KOPT-K1 (cell line): ENCODE measurements around the gene AATK.

Source experiments
- H3K27ac ChIP-seq: fragments of 200-600 bp; sonication (generic); 2 replicates; pipeline ENCODE4 v1.5.1; 2016; ENCODE audit warnings: antibody characterized with exemption, mild to moderate bottlenecking, low read depth, low read length; ENCODE audit not compliant: poor library complexity, severe bottlenecking
- H3K36me3 ChIP-seq: fragments of 200-600 bp; sonication (generic); 2 replicates; pipeline ENCODE4 v1.5.1; 2017; ENCODE audit warnings: antibody characterized with exemption, mild to moderate bottlenecking, low read length, moderate library complexity; ENCODE audit not compliant: insufficient read depth
- H3K9me3 ChIP-seq: fragments of 200-600 bp; sonication (generic); 2 replicates; pipeline ENCODE4 v1.5.1; 2017; ENCODE audit warnings: antibody characterized with exemption, low read length, mild to moderate bottlenecking; ENCODE audit not compliant: insufficient read depth, poor library complexity, severe bottlenecking

The AATK gene

GRCh38 chr17:81179220-81179619 lies 13.2 kb upstream of the AATK start:
- H3K9me3 ChIP-seq = peaks cover 6% of the 10 kb centered on the region
- H3K27ac ChIP-seq = no peak overlapping the region
- no peaks in the 10 kb centered on the region for H3K36me3 ChIP-seq

DNA sequence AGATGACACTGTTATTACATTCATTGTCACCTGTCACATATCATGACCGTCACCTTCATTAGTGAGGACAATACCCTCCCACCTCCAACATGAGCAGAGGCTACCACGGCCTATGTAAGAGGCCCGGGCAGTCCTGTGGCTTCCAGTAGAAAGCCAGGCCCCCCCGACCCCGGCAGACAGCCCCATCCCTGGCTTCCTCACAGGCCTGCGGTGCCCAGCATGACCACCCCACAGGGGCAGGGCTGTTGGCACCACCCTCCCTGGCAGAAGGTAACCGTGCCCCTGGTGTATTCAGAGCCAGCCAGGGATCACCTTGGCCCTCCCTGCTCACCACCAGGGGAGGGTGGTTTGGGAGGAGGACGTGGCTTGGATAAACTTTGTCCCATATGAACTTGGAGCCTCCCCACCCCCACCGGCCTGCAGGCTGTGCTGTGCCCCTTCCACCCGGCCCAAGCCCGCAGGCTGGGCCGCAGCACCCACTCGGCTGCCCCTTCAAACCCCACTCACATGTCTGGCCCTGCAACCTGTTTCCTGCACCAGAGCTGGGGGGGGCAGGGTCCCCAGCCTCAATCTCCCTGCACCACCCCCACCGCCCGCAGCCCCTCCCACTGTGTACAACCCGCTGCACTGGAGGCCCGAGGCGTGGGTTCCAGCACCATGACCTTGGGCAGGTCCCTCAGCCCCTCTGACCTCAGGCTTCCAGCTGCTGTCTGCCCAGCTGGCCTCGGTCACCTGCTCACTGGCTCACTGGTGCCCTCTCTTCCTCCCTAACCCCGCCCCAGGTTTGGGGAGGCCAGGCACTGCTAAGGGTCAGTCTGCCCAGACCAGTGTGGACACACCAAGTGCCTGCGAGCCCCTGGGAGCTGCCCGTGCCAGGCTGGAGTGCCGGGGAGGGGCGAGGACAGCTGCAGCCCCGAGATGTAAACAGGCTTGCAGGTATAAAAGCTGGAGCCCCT lies 12.4 kb upstream of the AATK start:
- Histone ChIP-seq H3K27ac (no peak overlapping the region), H3K36me3 (no peaks in the 10 kb centered on the region), H3K9me3 (peaks cover 6% of the 10 kb centered on the region)

DNA sequence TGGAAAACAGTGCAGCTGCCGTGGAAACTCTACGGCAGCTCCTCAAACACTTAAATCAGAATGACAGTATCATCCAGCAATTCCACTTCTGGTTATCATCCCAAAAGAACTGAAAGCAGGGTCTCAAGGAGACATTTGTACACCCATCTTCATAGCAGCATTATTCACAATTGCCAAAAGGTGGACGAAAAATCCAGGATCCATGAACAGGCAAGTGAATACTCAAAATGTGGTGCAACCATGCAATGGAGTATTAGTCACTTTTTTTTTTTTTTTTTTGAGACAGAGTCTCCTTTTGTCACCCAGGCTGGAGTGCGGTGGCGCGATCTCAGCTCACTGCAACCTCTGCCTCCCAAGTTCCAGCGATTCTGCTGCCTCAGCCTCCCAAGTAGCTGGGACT lies 10.6 kb upstream of the AATK start:
- Histone ChIP-seq H3K9me3 (peaks cover 6% of the 10 kb centered on the region), H3K27ac (no peak overlapping the region), H3K36me3 (no peaks in the 10 kb centered on the region)

DNA sequence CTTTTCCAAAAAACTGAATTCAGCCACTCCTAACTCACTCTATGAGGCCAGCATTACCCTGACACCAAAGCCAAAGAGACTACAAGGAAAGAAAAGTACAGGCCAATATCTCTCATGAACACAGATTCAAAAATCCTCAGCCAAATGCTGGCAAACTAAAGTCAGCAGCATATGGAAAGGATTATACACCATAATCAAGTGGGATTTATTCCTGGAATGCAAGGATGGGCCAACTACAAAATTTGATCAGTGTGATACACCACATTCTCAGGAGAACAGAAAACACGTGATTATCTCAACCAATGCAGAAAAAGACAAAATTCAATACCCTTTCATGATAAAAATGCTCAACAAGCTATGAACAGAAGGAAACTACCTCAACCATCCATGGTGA lies 7.7 kb upstream of the AATK start:
- Histone ChIP-seq H3K36me3 (no peaks in the 10 kb centered on the region), H3K27ac (no peak overlapping the region)

DNA sequence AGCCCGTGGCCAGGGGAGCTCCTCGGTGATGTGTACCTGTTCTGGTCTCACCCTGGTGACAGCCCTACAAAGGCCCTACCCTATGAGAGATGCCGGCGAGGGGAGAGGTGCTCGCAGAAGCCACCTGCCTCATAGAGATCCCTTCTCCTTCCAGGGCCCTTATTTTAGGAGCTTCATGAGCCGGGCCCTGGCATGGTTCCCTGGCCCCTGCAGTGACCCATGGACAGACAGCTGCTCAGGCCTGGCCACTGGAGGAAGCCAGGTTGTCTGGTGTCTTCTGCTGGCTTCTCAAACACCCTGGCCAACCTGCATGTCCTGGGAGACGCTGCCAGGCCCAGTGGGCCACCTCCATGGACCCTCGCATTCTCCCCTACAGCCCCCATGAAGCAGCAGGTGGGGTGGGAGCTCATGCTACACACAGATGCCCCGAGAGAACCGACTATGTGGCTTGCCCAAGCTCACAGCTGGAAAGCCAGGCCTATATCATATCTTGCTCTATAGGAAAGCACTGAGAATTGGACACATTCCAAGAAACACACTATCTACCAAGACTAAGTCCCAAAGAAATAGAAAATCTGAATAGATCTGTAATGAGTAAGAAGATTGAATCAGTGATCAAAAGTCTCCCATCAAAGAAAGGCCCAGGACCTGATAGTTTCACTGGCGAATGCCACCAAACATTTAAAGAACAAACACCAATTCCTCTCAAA lies 7.2 kb upstream of the AATK start:
- Histone ChIP-seq H3K27ac (no peak overlapping the region), H3K36me3 (no peaks in the 10 kb centered on the region)

More for the DNA sequence above, 7.7 kb upstream of the AATK start:
- H3K9me3 ChIP-seq = peaks cover 6% of the 10 kb centered on the region

DNA sequence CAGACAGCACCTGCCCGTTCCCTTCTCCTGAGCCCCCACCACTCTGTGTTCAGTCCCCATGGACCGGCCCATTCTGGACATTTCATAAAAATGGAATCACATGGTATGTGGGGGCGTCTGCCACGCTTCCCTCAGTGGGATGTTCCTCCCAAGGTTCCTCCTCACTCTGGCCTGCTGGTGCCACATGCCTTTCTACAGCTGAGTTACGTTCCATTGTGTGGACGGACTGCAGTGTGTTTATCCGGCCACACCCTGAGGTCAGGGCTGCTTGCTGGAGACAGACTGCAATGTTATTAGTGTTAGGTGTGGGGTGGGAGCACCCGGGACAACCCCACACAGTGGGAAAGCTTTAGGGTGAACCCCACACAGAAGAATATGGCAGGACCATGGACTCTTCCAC lies 5.9 kb upstream of the AATK start:
- H3K9me3 ChIP-seq = peaks cover 6% of the 10 kb centered on the region
- no peaks in the 10 kb centered on the region for H3K36me3 ChIP-seq
- no peak overlapping the region for H3K27ac ChIP-seq

More for the DNA sequence above, 7.2 kb upstream of the AATK start:
- peaks cover 6% of the 10 kb centered on the region for H3K9me3 ChIP-seq

DNA sequence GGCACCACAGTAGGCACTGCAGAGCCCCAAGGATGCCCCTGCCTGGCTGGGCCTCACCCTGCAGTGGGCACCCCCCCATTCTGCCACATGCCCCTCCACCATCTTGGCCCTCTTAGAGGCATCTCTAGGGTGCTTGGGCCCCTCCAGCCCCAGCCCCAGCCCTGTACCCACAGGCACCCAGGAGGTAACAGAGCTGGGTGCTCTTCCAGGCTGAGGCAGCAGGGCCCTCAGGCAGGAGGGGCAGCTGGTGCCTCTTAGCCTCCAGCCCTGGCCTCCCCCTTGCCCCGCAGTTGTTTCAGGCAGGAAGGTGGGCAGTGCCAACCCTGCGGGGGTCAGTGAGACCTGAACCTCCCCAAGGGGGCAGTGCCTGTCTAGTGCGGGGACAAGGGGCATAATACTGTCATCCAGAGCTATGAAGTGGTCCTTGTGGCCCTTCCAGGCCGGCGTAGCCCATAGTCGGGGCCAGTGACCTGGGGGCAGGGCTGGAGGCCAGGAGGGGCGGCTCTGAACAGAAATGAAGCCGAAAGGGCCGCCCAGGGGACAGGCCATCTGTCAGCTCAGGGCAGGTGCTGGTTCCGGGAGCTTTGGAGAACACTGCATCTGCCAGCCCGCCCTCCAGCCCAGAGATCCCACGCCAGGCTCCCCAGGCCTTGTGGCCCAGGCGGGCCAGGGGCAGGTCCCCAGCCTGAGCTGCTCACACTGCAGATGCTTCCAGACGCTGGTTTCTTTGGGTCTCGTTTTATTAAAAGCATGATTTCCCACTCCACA lies 4.9 kb upstream of the AATK start:
- Histone ChIP-seq H3K9me3 (peaks cover 6% of the 10 kb centered on the region), H3K27ac (no peak overlapping the region), H3K36me3 (no peaks in the 10 kb centered on the region)

DNA sequence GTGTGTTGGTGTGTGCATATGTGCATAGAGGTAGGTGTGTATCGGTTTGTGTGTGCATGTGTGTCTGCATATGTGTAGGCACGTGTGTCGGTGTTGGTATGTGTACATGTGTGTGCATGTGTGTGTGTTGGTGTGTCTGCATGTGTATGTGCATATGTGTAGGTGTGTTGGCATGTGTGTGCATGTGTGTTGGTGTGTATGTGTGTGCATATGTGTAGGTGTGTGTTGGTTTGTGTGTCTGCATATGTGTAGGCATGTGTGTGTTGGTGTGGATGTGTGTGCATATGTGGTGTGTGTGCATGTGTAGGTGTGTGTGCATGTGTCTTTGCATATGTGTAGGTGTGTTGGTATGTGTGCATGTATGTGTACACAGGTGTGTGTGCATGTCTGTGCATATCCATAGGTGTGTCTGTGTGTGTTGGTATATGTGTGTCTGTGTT lies 3.9 kb upstream of the AATK start:
- Histone ChIP-seq H3K36me3 (no peaks in the 10 kb centered on the region), H3K9me3 (no peaks in the 10 kb centered on the region), H3K27ac (no peak overlapping the region)

DNA sequence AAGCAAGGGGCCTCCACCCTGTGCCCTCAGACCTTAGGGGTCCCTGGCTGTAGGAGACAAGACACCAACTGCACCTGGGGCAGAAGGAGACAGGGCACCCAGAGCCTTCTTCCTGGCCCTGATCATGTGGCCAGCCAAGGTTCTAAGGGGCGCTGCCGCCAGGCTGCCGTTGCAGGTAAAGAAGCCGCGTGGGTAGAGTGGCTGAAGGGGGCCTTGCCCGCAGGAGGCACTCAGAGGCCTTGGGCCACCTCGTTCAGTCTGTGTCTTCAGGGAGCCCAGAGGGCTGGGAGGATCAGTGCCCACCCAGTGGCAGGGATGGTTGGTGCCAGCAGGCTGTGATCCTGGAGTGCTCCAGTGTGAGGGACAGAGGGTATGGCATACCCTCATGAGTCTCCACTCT lies 1.6 kb upstream of the AATK start:
- H3K27ac ChIP-seq = no peak overlapping the region
- no peaks in the 10 kb centered on the region for H3K36me3 ChIP-seq
- H3K9me3 ChIP-seq = no peaks in the 10 kb centered on the region

DNA sequence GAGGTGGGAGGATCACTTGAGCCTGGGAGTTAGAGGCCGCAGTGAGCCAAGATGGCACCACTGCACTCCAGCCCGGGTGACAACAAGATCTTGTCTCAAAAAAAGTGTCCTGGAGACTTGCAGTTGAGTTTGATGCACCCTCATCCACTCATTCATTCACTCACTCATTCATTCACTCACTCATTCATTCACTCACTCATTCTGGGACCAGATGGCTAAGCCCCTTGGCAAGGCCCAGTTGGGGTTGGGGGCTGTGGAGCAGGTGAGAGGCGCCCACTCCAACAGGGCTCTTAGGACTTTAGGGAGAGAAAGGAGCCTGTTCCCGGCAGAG lies 1.1 kb upstream of the AATK start:
- Histone ChIP-seq H3K9me3 (no peaks in the 10 kb centered on the region), H3K36me3 (no peaks in the 10 kb centered on the region), H3K27ac (no peak overlapping the region)

DNA sequence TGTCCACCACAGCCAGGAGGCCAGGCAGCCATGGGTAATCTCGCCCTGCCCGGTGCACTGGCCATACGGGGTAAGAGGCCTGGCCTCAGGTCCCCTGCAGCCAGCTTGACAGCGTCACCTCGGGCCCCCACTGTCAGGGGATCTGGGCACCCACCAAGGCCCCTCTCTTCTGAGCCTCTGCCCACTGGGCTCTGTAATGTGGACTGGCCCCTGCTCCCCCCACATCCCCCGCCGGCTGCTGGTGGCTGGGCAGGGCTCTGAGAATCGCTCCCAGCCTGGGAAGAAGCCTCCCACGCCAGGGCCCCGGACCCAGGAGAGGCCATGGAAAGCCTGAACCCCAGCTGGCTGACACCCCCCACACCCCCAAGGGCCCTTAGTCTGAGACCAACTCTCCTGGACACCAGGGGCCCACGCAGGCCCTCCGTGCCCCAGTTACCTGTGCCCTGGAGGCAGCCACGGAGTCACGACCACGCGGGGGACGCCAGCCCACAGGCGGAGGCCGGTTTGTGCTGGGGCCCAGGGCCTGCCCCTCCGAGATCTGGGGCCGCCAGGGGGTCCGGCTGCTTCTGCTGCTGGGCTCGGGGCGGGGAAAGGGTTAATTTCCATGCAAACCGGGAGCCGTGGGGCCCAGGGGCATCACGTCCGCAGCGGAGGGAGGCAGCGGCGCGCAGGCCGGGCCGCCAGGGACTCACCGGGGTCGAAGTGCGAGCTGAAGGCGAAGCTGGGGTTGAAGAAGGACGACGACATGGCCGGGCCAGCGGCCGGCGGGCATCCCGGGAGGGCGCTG lies 582 bp downstream of the AATK start, which contains the start of gene PVALEF:
PVALEF (plus strand) TSS at position 262 of the 787 bp plus-strand sequence. CDS start 15,720 bp downstream, outside the sequence.
- Histone ChIP-seq H3K27ac (no peak within 1 kb of the TSS), H3K9me3 (no peaks in the 10 kb centered on the region), H3K36me3 (no peaks in the 10 kb centered on the region)

- H3K27ac ChIP-seq = no peak overlapping the region
- no peaks in the 10 kb centered on the region for H3K9me3 ChIP-seq
- no peaks in the 10 kb centered on the region for H3K36me3 ChIP-seq
These were observed 1.4 kb downstream of the AATK start for GRCh38 chr17:81164371-81165245.

DNA sequence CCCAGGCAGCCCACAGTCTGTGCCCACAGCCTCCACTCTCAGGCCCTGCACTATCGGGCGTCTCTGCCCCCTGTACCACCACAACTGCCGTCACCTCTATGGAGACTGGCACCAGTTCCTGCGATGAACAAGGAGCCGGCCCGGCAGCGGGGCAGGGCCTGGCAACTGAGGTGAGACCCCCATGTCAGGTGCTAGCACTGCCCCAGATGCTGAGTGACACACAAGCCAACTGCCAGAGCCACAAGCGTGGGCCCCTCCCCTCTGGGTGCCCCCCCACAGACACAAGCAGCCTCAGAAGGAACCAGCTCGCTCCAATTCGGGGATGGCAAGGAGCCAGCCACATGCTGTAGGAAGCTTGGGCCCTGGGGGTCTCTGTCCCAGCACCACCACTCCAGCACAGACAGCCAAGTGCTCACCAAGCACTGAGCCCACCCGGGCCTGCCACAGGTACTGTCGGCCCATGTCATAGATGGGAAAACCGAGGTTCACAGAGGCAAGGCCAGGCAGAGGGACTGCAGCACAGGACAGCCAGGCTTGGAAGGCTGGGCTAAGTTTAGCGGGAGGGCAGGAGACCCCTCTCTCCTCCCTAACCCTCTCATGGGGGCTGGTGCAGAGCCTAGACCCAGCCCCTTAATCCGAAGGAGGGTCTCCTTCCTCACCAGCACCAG lies 2.2 kb downstream of the AATK start:
- H3K36me3 ChIP-seq = no peaks in the 10 kb centered on the region
- no peaks in the 10 kb centered on the region for H3K9me3 ChIP-seq
- no peak overlapping the region for H3K27ac ChIP-seq
